GM19438 (cell line): ENCODE measurements around the gene RAB43.

Experiments
- ATAC-seq: cut with Tn5 transposase; IDR thresholded peaks from one replicate; pipeline ENCODE4 v1.9.1; 2021; ENCODE audit warnings: low read depth; ENCODE audit not compliant: unreplicated experiment

The RAB43 gene

GRCh38 chr3:129040039-129040336 lies 81.6 kb downstream of the RAB43 start:
- no peak for ATAC-seq

GRCh38 chr3:129039271-129040038 lies 82.1 kb downstream of the RAB43 start:
- no peak for ATAC-seq

- no peak for ATAC-seq
These were observed 83.3 kb downstream of the RAB43 start for GRCh38 chr3:129038121-129038855.
